Left lung (tissue), 10 donors: ENCODE measurements around the gene EPB41L4A. TPM values are rescaled to one million over a fixed set of nuclear protein-coding genes. Genes with fewer than 3 reads are reported as not detected.

ENCODE experiments used
- ATAC-seq: fragments of 200-7000 bp; cut with Tn5 transposase; one replicate; pipeline ENCODE4 v1.9.1; 2020; ENCODE audit warnings: moderate library complexity
- DNase-seq, 4 donors: peaks; one replicate each; pipeline ENCODE4 v3.0.0-alpha.2; 2013 to 2020
- H3K27ac ChIP-seq, 2 donors: fragments of 200-600 bp; sonication (generic) in 1 of 2; one replicate each; pipeline versions ENCODE4 v1.5.0 to v1.8.0; 2020 to 2021
- H3K27me3 ChIP-seq, 2 donors: fragments of 200-600 bp; sonication (generic) in 1 of 2; one replicate each; pipeline versions ENCODE4 v1.5.0 to v1.8.0; 2020 to 2021
- H3K36me3 ChIP-seq, 2 donors: fragments of 200-600 bp; sonication (generic) in 1 of 2; one replicate each; pipeline versions ENCODE4 v1.5.0 to v1.8.0; 2020 to 2021
- H3K4me1 ChIP-seq, 2 donors: fragments of 200-600 bp; one replicate each; pipeline ENCODE4 v1.8.0; 2021
- H3K4me3 ChIP-seq, 2 donors: fragments of 200-600 bp; sonication (generic) in 1 of 2; one replicate each; pipeline versions ENCODE4 v1.5.0 to v1.8.0; 2020 to 2021; ENCODE audit warnings: mild to moderate bottlenecking in 1 of 2
- H3K9me3 ChIP-seq, 2 donors: fragments of 200-600 bp; sonication (generic) in 1 of 2; one replicate each; pipeline versions ENCODE4 v1.5.0 to v1.8.0; 2020 to 2021
- CTCF ChIP-seq, 2 donors: fragments of 200-600 bp; sonication (generic) in 1 of 2; IDR thresholded peaks; one replicate each; pipeline versions ENCODE4 v1.5.0 to v1.8.0; 2021; ENCODE audit warnings: antibody characterized with exemption in 2 of 2
- intact Hi-C, 2 donors: fragments of 100-400 bp; cut with DNase I; formaldehyde crosslinking; loops; one replicate each; pipeline versions ENCODE4 v1.11.2 to v1.14.2; 2022
- polyA plus RNA-seq, 6 donors: library from polyadenylated mRNA; unstranded; fragments of 120-200 nt; gene quantifications; one replicate each; pipeline ENCODE4 v1.2.1, GENCODE V29; 2013; ENCODE audit not compliant: insufficient read length in 6 of 6
- total RNA-seq, 2 donors: library from RNA; stranded (reverse); fragmentation: NEBNext Ultra II Directional; extraction: Animal tissue kit (Norgen Biotek cat#: 25700); gene quantifications; one replicate each; pipeline ENCODE4 v1.2.1, GENCODE V29; 2021
- donor health status: DM: no; HTN: yes; CAD: no.
- donor health status: DM: no; HTN: no; CAD: no.

The EPB41L4A gene
- total and polyA plus RNA-seq, 8 donors: 13.6 to 31.3 (median 17.6) TPM

- H3K27ac ChIP-seq: no peak overlapping the region
Measured at GRCh38 chr5:112338681-112339337, 80.3 kb downstream of the EPB41L4A start.

GRCh38 chr5:112333331-112333781 is 85.7 kb downstream of the EPB41L4A start:
- Histone ChIP-seq H3K4me3 (no peak overlapping the region), H3K9me3 (no peaks in the 10 kb centered on the region), H3K4me1 (peaks cover 0 to 3% of the 10 kb centered on the region in 2 donors), H3K27ac (no peak overlapping the region), H3K27me3 (no peaks in the 10 kb centered on the region), H3K36me3 (no peaks in the 10 kb centered on the region)
- intact Hi-C loops: no loop called here
- DNase-seq (no peak), ATAC-seq (no peak)
- no peak for TF ChIP-seq CTCF (IDR thresholded peaks at IDR 0.05)

More at GRCh38 chr5:112338681-112339337, 80.3 kb downstream of the EPB41L4A start:
- TF ChIP-seq CTCF (IDR thresholded peaks at IDR 0.05): no peak
- intact Hi-C loops: no loop called here
- no peak for DNase-seq
- Histone ChIP-seq H3K9me3 (no peaks in the 10 kb centered on the region), H3K27me3 (no peaks in the 10 kb centered on the region), H3K4me3 (no peak overlapping the region), H3K36me3 (no peaks in the 10 kb centered on the region), H3K4me1 (peaks cover 0 to 15% of the 10 kb centered on the region in 2 donors)
- peak; percentile 66 for ATAC-seq

GRCh38 chr5:112331892-112332291 is 87.2 kb downstream of the EPB41L4A start:
- Histone ChIP-seq H3K9me3 (no peaks in the 10 kb centered on the region), H3K27ac (no peak overlapping the region), H3K4me1 (no peaks in the 10 kb centered on the region), H3K4me3 (no peak overlapping the region), H3K27me3 (no peaks in the 10 kb centered on the region), H3K36me3 (no peaks in the 10 kb centered on the region)
- no peak for ATAC-seq
- intact Hi-C loops: no loop called here
- TF ChIP-seq CTCF (IDR thresholded peaks at IDR 0.05): no peak
- no peak for DNase-seq

GRCh38 chr5:112329419-112330090 is 89.5 kb downstream of the EPB41L4A start:
- Histone ChIP-seq H3K27me3 (no peaks in the 10 kb centered on the region), H3K9me3 (no peaks in the 10 kb centered on the region), H3K4me1 (no peaks in the 10 kb centered on the region), H3K27ac (no peak overlapping the region), H3K36me3 (no peaks in the 10 kb centered on the region), H3K4me3 (no peak overlapping the region)
- no peak for DNase-seq
- no peak for TF ChIP-seq CTCF (IDR thresholded peaks at IDR 0.05)
- no peak for ATAC-seq
- intact Hi-C loops: no loop called here

GRCh38 chr5:112323166-112323565 is 95.9 kb downstream of the EPB41L4A start:
- intact Hi-C loops: no loop called here
- DNase-seq (no peak), ATAC-seq (no peak)
- H3K9me3 ChIP-seq: no peaks in the 10 kb centered on the region
- H3K27ac ChIP-seq: no peak overlapping the region
- TF ChIP-seq CTCF (IDR thresholded peaks at IDR 0.05): no peak
- no peak overlapping the region for H3K4me3 ChIP-seq
- no peaks in the 10 kb centered on the region for H3K36me3 ChIP-seq
- H3K27me3 ChIP-seq: no peaks in the 10 kb centered on the region
- H3K4me1 ChIP-seq: no peaks in the 10 kb centered on the region
